WTC11 (cell line): ENCODE measurements around the gene CPXM2.

ENCODE experiments used
- ATF2 ChIP-seq: sonication (generic); formaldehyde crosslinking; IDR thresholded peaks from 2 replicates; pipeline ENCODE4 v1.8.1; 2022; ENCODE audit warnings: low read depth, missing genetic modification reagents, borderline replicate concordance
- CREM ChIP-seq: sonication (generic); formaldehyde crosslinking; IDR thresholded peaks from 2 replicates; pipeline ENCODE4 v1.8.1; 2022; ENCODE audit warnings: mild to moderate bottlenecking, missing genetic modification reagents, moderate library complexity
- CTCF ChIP-seq: fragments of 200-600 bp; IDR thresholded peaks from 2 replicates; pipeline ENCODE4 v1.8.0; 2022; ENCODE audit warnings: antibody characterized with exemption
- E2F4 ChIP-seq: sonication (generic); formaldehyde crosslinking; IDR thresholded peaks from 2 replicates; pipeline ENCODE4 v1.8.1; 2022; ENCODE audit warnings: low read depth, mild to moderate bottlenecking, moderate library complexity, missing genetic modification reagents, borderline replicate concordance
- JUN ChIP-seq: sonication (generic); formaldehyde crosslinking; IDR thresholded peaks from 2 replicates; pipeline ENCODE4 v1.8.0; 2023; ENCODE audit warnings: mild to moderate bottlenecking, missing genetic modification reagents
- SP1 ChIP-seq: sonication (generic); formaldehyde crosslinking; conservative IDR thresholded peaks from 2 replicates; pipeline ENCODE4 v1.8.1; 2022; ENCODE audit warnings: missing genetic modification reagents
- TEAD4 ChIP-seq: sonication (generic); formaldehyde crosslinking; IDR thresholded peaks from 2 replicates; pipeline ENCODE4 v1.8.0; 2022; ENCODE audit warnings: mild to moderate bottlenecking, missing genetic modification reagents
- USF2 ChIP-seq: sonication (generic); formaldehyde crosslinking; IDR thresholded peaks from 2 replicates; pipeline ENCODE4 v1.8.1; 2023; ENCODE audit warnings: mild to moderate bottlenecking, missing genetic modification reagents, moderate library complexity
- ZNF263 ChIP-seq: sonication (generic); formaldehyde crosslinking; IDR thresholded peaks from 2 replicates; pipeline ENCODE4 v1.8.1; 2022; ENCODE audit warnings: low read depth, mild to moderate bottlenecking, moderate library complexity, missing genetic modification reagents
- TF ChIP-seq, protein P1 (sequence below): sonication (generic); formaldehyde crosslinking; IDR thresholded peaks from 2 replicates; pipeline ENCODE4 v1.8.1; 2023; ENCODE audit warnings: mild to moderate bottlenecking, moderate library complexity, missing genetic modification reagents
- TF ChIP-seq, protein P2 (sequence below): sonication (generic); formaldehyde crosslinking; IDR thresholded peaks from 2 replicates; pipeline ENCODE4 v1.8.1; 2023; ENCODE audit warnings: mild to moderate bottlenecking, missing genetic modification reagents, moderate library complexity

DNA sequence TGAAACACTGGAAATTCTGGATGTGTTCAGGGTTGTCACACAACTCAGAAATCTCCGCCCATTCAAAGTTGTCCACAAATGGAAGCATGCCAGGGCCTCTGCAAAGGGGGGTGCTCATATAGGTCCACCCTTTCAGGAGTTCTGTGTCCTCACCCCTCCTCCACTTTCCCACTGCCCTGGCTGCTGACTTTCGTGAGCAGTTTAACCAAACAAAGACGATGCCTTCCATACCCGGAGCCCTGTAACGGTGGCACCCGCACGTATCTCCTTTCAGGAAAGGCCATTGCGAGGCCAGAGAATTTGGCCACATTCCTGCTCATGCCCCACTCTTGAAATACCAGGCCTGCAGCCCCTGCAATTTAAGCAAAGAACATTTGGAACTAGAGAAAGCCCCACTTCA lies 1.4 kb downstream of the CPXM2 start:
- TF ChIP-seq SP1 (CRISPR knock-in tag) (no peak), CTCF (no peak), CREM (CRISPR knock-in tag) (no peak), E2F4 (CRISPR knock-in tag) (no peak), TEAD4 (no peak), USF2 (CRISPR knock-in tag) (no peak), JUN (CRISPR knock-in tag) (no peak), ZNF263 (no peak), ATF2 (CRISPR knock-in tag) (no peak)
- TF ChIP-seq, protein P1, sequence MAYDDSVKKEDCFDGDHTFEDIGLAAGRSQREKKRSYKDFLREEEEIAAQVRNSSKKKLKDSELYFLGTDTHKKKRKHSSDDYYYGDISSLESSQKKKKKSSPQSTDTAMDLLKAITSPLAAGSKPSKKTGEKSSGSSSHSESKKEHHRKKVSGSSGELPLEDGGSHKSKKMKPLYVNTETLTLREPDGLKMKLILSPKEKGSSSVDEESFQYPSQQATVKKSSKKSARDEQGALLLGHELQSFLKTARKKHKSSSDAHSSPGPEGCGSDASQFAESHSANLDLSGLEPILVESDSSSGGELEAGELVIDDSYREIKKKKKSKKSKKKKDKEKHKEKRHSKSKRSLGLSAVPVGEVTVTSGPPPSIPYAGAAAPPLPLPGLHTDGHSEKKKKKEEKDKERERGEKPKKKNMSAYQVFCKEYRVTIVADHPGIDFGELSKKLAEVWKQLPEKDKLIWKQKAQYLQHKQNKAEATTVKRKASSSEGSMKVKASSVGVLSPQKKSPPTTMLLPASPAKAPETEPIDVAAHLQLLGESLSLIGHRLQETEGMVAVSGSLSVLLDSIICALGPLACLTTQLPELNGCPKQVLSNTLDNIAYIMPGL (CRISPR knock-in tag), result no peak
- TF ChIP-seq, protein P2, sequence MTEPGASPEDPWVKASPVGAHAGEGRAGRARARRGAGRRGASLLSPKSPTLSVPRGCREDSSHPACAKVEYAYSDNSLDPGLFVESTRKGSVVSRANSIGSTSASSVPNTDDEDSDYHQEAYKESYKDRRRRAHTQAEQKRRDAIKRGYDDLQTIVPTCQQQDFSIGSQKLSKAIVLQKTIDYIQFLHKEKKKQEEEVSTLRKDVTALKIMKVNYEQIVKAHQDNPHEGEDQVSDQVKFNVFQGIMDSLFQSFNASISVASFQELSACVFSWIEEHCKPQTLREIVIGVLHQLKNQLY (CRISPR knock-in tag), result no peak
